Activated CD8-positive, alpha-beta memory T cell treated with anti-CD3 and anti-CD28 coated beads, Interleukin-2, amount 50 U/mL, for 1 hour (primary cell): Measurements from ENCODE around the gene TET3.

ENCODE experiments used
- DNase-seq: peaks from one replicate; pipeline ENCODE4 v3.0.0-alpha.2; 2020; ENCODE audit errors: extremely low read depth

The TET3 gene

DNA sequence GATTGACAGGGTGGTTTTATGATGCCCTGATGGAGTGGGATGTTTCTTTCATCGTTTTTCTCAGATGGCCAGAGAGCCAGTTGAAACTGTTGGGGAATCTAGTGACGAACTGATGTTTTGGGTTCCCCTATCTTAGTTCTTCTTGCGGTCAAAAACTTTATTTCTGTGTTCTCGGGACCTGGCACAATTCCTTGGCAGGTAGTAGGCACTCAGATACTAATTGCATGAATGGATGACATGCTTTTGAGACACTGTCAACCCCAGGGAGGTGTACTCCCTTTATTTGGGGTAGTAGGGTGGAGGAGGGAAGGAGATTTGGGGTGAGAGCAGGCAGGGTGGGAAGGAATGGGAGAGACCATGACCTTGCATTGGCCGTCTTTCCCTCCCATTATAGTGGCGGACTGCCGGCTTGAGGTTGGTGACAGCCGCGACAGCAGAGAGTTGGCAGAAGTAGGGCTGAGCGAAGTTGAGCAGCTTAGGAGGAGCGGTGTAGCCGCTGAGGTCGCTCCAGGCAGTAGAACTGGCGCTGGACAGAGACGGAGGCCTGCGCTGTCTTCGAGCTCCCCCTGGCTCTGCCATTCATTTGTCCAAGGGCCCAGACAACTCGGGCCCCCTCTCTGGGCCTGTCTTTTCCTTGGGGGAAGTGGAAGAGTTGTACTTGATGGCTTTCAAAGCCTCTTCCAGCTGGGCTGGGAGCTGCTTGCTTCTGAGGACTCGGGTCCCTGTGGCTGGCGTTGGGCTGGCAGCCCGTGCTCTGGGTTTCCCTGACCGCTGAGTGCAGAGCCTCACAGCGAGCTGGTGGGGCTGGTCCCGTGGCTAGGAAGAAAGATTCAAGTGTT is 2.6 kb downstream of the TET3 start:
- DNase-seq = no peak

DNA sequence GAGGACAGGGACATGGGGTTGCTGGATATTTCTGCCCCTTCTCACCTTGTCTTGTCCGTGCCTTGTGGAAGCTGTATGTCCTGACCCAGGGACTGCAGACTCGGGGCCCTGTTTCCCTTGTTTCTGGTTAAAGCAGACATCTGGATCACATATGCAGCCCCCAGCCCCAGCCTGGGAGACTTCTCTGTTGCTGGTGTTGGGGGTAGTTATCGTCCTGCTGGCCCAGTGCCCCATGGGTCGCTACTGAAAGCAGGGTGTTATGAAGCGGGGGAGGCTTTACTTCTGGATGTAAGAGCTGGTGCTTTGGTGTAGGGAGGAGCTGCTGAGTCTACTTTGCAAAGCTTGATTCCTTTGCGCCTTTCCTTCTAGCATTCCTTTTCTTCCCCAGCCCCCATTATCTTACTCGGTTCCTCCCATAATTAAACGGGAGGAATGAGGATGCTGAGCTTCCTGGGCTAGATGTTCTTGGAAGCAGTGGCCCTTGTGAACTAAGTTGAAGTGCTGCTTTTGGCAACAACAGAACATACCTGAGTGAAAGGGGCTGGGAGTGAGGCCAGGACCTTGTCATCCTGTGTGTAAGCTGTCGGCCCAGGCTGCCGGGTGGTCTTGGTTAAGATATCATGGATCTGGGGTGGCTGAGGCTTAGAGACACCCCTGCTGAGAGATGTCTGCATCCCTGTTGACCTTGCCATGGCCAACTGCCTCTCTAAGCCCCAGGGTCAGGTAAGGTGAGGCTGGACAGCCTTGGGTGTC is 3.4 kb downstream of the TET3 start:
- DNase-seq = no peak

DNA sequence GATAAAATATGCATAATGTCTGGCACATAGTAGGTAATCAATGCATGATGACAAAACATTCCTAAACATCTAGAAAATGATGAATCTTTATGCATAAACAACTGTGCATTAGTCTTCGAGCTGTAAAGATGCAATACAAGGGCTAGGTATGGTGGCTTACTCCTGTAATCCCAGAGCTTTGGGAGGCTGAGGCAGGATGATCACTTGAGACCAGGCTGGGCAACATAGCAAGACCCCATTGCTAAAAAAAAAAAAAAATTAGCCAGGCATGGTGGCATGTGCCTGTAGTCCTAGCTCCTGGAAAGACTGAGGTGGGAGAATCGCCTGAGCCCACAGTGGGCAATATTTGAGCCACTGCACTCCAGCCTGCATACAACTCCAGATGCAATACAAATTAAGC is 5.3 kb downstream of the TET3 start:
- DNase-seq = no peak

DNA sequence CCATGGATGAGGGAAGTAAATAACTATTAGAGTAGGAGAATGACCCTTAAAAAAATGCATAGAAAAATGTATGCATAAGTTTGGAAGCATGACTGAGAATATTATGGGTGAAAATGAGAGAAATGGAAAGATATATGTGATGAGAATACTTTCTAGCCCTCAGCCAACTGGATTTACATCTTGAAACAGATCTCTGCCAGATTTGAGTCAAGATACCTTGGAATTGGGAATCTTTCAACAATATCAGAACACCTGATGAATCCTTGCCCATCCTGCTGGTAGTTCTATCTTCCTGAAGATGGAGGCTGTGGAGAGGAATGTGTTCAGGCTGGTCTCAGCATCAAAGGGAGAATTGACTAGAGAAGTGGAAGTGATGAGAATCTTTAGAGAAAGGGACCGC is 5.8 kb downstream of the TET3 start:
- DNase-seq = no peak

DNA sequence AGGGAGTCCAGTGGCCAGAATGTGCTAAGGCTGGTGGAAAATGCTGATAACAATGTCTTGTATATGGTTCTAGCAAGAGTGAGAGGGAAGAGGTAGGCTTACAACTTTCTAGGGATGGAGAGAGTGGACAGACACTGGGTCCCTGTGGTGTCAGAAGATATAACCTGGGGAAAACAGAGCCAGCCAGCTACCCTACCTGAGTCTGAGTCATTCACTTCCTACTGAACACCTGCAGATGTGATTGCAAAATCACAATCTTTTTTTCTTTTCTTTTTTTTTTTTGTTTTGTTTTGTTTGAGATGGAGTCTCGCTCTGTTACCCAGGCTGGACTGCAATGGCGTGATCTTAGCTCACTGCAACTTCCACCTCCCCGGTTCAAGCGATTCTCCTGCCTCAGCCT is 7.3 kb downstream of the TET3 start:
- no peak for DNase-seq

DNA sequence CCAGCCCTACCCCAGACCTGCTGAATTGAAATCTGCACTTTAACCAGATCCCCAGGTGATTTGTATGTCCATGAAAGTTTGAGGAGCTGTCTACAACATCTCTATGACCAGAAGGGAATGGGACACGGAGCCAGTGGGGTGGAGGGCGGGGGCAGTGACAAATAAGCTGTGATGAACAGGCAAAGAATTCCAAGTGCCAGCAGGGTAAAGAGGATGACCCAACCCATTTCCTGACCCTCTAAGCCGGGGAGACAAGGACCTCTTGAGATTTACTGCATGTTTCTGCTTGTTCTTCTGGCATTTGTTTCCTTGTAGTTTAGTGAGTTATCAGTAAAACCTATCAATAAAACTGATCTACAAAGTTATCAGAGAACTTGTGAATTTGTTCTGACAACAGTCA is 8.7 kb downstream of the TET3 start:
- DNase-seq = no peak

DNA sequence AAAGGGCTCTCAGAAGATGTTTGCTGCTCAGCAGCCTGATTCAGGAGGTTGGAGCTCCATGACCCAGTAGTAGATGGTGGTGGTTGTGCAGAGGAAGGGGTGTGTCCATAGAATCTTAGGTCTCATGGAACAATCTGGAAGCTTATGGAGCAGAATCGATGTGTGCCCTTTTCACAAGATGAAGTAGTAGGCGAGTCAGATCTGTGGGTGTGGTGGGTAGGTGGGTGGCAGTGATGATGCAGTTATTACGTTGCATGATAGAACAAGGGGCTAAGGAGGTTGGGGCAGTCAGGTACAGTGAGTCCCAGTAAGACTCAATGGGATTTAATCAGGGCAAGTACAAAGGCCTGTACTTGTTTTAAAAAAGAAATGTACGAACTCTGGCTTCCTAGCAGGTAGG is 9.1 kb downstream of the TET3 start:
- no peak for DNase-seq

DNA sequence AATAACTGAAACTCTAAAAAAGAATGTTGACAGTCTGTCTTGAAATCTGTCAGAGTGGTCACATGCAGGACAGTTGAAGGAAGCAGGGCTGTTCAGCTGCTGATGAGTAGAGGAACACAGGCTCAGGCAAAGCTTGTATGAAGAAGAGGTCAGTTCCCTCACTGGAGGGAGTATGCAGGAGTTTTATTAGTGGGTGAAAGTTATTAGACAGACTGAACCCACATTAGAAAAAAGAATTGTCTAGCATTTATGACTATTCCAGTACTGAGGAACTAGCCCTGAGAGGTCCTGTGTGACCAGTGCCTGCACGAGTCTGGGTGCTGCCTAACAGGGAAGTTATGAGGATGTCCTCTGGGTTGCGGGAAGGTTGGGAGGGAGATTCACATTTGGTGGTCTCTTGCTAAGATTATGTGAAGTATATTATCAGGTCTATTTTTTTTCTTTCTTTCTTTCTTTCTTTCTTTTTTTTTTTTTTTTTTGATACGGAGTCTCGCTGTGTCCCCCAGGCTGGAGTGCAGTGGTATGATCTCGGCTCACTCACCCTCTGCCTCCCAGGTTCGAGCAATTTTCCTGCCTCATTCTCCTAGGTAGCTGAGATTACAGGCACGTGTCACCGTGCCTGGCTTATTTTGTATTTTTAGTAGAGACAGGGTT is 9.6 kb downstream of the TET3 start:
- no peak for DNase-seq

DNA sequence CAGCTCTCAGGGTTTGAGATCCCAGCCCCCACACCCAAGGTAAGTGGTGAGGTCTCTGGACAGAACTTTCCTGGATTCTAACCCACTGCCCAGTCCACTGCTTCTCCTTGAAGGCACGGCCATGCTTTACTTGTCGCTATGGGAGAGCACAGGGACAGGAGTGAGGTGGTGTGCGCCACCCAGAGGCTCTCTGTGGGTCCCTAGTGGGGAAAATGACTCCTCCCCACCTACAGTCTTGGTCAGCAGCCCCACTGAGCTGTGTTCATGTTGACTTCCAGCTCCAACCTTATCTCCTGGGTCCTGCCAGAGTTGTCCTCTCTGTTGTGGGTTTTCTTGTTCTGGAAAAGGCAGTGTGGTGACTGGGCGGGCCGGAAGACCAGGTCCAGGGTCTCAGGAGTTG is 11.1 kb downstream of the TET3 start:
- DNase-seq = no peak

DNA sequence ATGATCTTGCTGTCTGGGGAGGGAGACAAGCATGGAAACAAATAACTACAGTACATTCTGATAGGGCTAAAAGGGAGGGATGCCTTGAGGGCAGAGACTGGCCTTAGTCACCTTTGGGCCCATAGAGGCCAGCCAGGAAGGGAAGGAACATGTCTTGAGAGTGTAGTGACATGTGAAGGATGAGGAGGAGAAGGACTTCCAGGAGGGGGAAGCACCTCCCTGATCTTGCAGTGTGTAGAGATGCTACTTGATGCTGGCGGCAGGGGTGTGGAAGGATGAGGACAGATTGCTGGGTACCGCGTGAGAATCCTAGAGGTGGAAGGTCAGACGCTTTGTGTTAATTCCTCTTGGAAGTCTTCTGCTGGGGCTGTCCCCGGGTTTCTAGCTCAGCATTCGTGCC is 13.1 kb downstream of the TET3 start:
- DNase-seq = no peak

DNA sequence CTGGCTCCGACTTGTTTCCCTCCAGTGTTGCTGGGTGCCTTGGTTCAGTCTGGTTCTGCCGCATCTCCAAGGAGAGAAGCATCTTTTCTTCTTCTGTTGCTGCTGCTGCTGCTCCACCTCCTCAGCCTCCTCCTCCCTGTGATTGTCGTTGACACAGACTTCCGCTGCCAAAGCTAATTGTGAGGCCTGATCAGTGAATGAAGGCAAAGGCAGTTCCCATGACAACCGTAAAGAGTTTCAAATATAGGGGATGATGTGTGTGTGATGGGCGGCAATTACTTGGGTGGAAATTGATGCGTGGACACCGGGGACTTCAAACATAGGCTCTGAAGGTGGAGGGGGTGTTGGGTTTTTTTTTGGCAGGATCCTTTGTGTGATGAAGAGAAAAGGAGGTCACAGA is 13.7 kb downstream of the TET3 start:
- no peak for DNase-seq

DNA sequence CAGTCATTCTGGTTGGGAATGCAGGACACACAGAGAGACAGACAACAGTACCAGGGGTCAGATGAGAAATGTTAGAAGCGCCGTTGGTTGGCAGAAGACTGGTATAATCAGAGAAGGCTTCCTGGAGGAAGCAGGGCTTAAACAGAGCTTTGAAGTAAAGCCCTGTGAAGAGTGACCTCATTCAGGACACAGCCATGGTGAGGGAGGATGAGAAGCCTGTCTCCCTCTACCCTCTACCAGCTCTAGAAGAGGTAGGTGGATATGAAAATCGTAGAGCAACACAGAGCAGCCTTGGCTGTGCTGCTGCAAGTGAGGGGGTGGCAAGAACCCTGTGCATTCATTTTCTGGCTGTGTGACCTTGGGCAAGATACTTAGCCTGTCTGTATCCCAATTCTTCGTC is 14.2 kb downstream of the TET3 start:
- DNase-seq = no peak

DNA sequence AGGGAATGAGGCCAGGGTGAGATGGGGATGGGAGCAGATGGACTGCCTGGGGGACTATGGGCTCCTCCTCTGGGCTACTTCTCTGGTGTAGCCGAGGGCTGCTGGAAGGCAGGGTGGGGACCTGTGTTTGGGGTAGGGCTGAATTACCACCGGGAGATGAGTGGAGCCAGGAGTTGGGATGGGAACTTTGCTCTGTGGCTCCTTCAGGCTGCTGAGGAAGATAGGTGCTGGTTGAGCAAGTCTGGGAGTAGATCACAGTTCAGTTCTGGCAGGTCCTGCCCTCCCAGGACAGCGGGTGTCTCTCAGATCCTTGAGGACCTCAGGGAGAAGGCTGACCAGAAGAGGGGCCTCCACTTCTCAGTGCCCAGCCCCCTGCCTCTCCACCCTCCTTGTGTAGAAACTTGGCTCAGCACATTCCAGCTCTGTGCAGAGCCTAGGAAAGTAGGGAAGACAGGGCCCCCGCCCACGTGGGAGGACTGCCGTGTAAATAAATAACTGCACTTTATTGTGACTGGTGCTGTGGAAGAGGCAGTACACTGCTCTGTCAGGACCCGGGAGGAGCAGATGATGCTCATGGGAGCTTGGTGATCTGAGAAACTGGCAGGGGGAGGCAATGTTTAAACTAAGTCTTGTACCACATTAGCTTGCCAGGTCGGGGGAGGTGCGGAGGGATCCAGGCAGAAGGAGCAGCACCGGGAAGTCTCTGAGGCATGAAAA is 15.3 kb downstream of the TET3 start:
- no peak for DNase-seq

DNA sequence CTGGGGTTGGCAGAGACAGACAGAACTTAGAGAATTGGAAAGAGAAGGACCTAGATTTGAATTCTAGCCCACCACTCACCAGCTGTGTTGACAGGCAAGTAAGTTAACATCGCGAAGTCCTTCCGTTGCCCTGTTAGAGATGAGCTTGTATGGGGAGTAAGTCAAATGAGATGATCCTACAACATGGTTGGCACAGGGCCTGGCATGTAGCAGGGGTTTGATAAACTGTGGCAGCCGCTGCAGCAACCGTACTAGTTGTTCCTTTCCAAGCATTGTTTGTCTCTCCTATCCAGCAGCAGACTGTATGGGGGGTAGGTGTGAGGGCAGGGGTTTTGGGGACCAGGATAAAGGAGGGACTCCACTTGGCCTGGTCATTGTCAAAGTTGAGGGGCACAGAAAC is 16.0 kb downstream of the TET3 start:
- DNase-seq = no peak

DNA sequence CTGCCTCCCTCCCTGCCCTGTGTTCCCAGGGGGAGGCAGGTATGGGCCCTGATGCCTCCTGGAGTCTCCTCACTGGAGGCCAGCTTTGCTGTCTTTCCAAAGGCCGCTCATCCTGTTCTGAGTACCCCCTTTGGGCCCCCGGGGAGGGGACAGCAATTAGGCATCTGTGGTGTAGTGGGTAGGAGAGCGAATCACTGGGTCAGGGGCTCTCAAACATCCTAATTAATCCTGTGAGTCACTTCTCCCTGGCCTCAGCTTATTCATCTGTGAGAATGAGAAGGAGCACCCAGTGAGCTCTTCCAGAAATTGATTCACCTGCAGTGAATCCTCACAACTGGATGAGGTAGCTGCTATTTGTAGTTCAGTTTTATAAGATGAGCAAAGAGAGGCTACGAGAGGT is 16.4 kb downstream of the TET3 start:
- DNase-seq = no peak

DNA sequence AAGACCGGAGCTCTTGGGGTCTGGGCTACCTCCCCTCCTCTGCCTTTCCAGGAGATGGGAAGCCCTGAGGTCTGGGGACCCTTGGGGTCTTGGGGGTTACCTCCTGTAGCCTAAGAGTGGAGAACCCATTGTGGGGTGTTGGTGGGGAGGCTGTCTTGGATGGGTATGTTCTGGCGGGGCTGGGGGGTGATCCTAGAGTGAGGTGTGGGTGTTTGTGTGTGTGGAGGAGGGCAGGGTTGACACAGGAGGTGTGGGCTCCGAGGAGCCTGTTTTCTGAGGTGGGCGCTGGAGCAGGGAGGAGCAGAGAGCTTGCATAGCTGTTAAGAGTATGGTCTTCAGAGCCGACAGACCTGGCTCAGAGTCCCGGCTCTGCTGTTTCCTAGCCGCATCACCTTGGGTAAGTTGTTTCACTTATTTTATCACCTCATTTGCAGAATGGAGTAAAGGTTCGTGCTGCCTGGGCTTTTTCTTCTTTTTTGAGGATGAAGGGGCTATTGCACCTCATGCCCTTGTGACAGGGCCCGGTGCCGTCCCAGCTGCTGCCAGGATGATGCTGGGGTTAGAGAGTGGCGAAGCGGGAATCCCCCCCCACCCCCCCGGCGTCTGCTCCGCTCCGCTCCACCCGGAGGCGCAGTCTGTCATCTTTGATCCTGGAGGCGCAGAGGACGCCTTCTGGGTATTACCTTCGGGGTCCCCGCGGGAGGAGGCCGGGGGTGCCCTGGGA is 17.2 kb downstream of the TET3 start:
- no peak for DNase-seq

DNA sequence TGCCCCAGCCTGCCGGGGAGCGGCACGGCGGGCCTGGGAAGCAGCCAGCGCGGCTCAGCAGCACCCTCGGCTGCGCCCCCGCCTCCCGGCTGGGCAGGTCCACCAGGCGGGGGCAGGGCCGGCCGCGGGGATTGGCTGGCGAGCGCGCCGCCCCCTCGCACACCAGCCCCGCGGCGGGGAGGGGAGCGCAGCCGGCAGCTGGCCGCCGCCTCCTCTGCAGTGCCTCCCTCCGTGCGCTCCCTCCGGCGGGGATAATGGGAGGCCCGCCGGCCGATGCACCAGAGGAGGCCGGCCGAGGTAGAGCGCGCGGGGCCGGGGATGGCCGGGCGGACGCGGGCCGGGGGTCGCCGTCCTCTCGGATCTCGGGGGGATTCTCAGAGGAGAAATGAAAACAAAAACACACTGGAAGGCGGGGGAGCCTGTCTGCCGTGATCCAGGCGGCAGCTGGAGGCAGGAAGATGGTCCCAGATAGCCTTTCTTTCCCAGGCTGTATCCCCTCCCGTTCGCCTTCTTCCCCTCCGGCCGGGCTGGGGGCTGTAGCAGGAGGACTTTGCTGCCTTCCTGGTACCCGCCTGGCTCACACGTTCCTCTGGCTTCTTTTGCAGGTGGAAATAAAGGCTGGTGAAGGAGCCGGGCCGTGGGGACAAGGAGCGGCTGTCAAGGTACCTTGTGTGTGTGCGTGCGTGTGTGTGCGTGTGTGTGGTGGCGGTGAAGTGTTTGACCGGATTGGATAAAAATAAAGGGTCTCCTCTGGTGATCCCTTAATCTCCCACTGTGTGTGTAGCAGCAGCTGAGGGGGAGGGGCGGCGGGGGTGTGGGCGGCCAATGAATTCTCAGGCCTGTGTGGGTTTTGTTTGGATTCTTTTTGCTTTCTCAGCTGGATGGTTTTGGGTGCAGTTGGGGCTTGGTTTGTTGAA is 18.1 kb downstream of the TET3 start:
- no peak for DNase-seq

DNA sequence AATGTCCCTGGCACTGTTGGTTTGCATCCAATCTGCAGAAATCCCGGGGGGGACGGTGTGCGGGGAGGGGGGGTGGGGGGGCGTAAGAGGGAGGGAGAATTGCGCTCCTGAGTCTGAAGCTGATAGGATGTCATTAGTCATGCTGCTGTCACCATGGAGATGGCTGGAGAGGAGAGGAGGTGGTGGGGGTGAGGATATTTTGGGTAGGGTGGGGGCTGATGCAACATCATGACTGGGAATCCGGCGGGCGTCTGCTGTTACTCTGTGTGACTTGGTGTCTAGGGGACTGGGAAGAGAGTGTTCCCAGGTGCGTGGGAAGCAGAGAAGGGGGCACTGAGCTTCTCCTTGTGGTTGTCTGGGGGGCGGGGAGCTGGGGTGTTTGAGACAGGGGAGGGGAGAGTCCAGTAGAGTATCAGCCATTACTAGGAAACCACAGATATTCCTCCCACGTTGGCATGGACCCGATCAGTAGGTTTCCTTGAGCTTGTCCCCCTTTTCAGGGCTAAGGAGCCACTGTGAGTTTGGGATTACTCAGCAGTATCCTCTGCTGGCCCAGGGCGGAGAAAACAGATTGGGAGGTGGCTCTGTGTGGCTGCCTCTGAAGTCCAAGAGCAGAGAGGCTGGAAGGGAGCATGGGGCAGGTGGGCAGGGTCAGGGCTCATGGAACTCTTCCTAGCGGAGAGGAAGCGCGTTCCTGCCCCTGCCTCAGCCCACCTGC is 18.9 kb downstream of the TET3 start:
- DNase-seq = no peak

DNA sequence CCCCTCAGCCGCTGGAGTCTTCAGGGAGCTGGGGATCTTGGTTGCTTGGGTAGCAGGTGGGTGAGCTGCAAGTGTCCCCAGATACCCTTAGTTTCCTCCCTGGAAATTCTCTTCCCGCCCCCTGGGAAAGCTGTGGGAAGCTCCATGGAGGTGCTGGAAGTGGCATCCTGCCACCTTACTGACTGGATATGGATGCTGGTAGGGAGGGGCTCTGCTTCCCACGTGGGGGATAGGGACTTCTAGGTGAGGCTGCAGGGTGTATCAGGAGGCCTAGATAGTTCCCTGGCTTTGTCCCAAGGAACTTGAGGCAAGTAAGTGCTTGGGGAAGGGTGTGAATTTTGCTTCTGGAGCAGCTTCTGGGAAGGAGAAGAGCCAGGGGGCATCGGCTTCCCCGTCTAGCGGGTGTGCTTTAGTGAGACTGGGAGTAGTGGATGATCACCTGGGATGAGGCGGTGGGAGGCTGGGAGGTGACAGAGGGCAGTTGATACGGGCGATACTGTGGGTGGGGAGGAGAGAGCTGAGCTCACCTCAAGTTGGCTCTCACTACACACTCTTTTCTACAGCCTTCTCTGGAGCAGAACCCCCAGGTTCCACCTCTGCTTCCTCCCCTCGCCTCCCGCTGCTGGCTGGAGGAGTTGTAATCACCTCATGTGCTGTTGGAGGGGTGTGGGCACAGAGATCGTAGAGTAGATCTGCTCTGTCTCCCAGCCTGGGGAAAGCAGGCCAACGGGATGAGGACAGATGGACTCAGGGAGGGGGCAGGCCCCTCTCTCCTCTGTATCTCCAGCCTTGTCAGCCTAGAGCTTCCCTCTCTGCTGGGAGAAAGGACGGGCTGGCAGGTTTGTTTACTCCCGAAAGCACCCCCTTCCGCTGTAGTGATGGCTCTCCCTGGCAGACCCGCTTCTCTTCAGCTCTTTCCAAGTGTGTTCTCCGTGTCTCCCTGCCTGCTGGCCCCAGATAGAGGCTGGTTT is 19.8 kb downstream of the TET3 start:
- no peak for DNase-seq
